Natural killer cell (primary cell): ENCODE results near the gene ZFYVE9. TPM values are rescaled to one million over a fixed set of nuclear protein-coding genes. Genes with fewer than 3 reads are reported as not detected.

Experiments used
- ATAC-seq, 3 donors: fragments of 150-1000 bp in 2 of 3; fragments of 200-7000 bp in 1 of 3; cut with Tn5 transposase; 1 replicate in 1 of 3; 2 replicates in 2 of 3; pipeline ENCODE4 v1.10.0; 2021; ENCODE audit warnings: mild to moderate bottlenecking in 2 of 3, moderate library complexity in 2 of 3
- DNase-seq, 2 donors: peaks; one replicate each; pipeline versions ENCODE4 v3.0.0 to v3.0.0-alpha.2; 2013 to 2021; ENCODE audit warnings: mixed read lengths in 1 of 2
- H3K27ac ChIP-seq: one replicate; pipeline ENCODE4 v1.5.1; 2013; ENCODE audit warnings: mild to moderate bottlenecking, low read length
- H3K27me3 ChIP-seq: one replicate; pipeline ENCODE4 v1.6.1; 2013; ENCODE audit warnings: low read length; ENCODE audit not compliant: control insufficient read depth, insufficient read depth
- H3K36me3 ChIP-seq: one replicate; pipeline ENCODE4 v1.6.1; 2013; ENCODE audit warnings: low read length; ENCODE audit not compliant: control insufficient read depth, insufficient read depth
- H3K4me1 ChIP-seq: one replicate; pipeline ENCODE4 v1.6.1; 2013; ENCODE audit warnings: low read length; ENCODE audit not compliant: control insufficient read depth, insufficient read depth
- H3K4me3 ChIP-seq: one replicate; pipeline ENCODE4 v1.5.1; 2013; ENCODE audit warnings: low read length
- H3K9me3 ChIP-seq: one replicate; pipeline ENCODE4 v1.6.1; 2013; ENCODE audit warnings: low read length; ENCODE audit not compliant: control insufficient read depth, insufficient read depth
- H3K27ac Mint-ChIP-seq, 2 donors: one replicate each; pipeline ENCODE4 v1.8.0; 2022; ENCODE audit warnings: mild to moderate bottlenecking in 2 of 2, mixed read lengths in 2 of 2, moderate library complexity in 1 of 2
- H3K27me3 Mint-ChIP-seq, 2 donors: one replicate each; pipeline ENCODE4 v1.8.0; 2022; ENCODE audit warnings: low read depth in 2 of 2, mixed read lengths in 2 of 2
- H3K36me3 Mint-ChIP-seq: one replicate; pipeline ENCODE4 v1.8.0; 2022; ENCODE audit warnings: mixed read lengths
- H3K4me1 Mint-ChIP-seq, 2 donors: one replicate each; pipeline ENCODE4 v1.8.0; 2022; ENCODE audit warnings: mixed read lengths in 2 of 2
- H3K4me3 Mint-ChIP-seq: one replicate; pipeline ENCODE4 v1.8.0; 2022; ENCODE audit warnings: mild to moderate bottlenecking, moderate library complexity, mixed read lengths
- H3K9me3 Mint-ChIP-seq, 2 donors: one replicate each; pipeline ENCODE4 v1.8.0; 2022; ENCODE audit warnings: mixed read lengths in 2 of 2
- WGBS: methylation state at CpG from one replicate; pipeline ENCODE4 v1.1.7; 2013; ENCODE audit warnings: missing lambda C conversion rate; ENCODE audit not compliant: insufficient coverage; 5-methylcytosine and 5-hydroxymethylcytosine counted together
- intact Hi-C: fragments of 100-400 bp; cut with micrococcal nuclease; formaldehyde crosslinking; loops from one replicate; pipeline ENCODE4 v1.14.2; 2022
- total RNA-seq, 4 donors: library from RNA; stranded (reverse); fragments of 120-200 nt in 1 of 4; gene quantifications; one replicate each; pipeline versions ENCODE4 v1.2.3 to v1.2.4, GENCODE V29; 2013 to 2022
- TF ChIP-seq, protein P1 (sequence below): fragments of 200-600 bp; IDR thresholded peaks from one replicate; pipeline ENCODE4 v1.8.0; 2022; ENCODE audit warnings: antibody characterized with exemption

ZFYVE9 gene
- total RNA-seq, 3 donors from 2014 or later (not counting 1 experiment from before 2014, with no cell fraction given) = 1.1 to 2.3 (median 1.8) TPM

DNA sequence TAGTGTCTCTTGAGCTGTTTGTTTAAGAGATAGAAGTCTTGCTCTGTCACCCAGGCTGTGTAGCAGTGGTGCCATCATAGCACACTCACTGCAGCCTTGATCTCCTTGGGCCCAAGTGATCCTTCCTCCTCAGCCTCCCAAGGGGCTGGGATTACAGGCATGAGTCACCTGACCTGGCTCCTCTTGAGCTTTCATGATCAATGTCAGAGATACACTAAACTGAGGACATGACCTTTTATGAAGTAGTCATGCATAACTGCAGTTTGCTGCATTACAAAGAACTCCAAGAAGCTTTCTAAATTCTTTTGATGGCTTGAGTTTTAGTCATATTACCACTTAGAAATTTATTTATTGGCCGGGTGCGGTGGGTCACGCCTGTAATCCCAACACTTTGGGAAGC lies 146.4 kb downstream of the ZFYVE9 start:
- H3K27ac Mint-ChIP-seq = no peak overlapping the region
- no peaks in the 10 kb centered on the region for H3K9me3 ChIP-seq
- no peaks in the 10 kb centered on the region for H3K36me3 Mint-ChIP-seq
- no peaks in the 10 kb centered on the region for H3K4me1 ChIP-seq
- intact Hi-C loops = no loop called here
- TF ChIP-seq, protein P1, sequence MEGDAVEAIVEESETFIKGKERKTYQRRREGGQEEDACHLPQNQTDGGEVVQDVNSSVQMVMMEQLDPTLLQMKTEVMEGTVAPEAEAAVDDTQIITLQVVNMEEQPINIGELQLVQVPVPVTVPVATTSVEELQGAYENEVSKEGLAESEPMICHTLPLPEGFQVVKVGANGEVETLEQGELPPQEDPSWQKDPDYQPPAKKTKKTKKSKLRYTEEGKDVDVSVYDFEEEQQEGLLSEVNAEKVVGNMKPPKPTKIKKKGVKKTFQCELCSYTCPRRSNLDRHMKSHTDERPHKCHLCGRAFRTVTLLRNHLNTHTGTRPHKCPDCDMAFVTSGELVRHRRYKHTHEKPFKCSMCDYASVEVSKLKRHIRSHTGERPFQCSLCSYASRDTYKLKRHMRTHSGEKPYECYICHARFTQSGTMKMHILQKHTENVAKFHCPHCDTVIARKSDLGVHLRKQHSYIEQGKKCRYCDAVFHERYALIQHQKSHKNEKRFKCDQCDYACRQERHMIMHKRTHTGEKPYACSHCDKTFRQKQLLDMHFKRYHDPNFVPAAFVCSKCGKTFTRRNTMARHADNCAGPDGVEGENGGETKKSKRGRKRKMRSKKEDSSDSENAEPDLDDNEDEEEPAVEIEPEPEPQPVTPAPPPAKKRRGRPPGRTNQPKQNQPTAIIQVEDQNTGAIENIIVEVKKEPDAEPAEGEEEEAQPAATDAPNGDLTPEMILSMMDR = no peak
- no peaks in the 10 kb centered on the region for H3K4me1 Mint-ChIP-seq
- 94% methylated on average over 3 of the region's 3 CpGs for WGBS
- ATAC-seq (no peak), DNase-seq (no peak)
- no peak overlapping the region for H3K4me3 Mint-ChIP-seq
- H3K27ac ChIP-seq = no peak overlapping the region
- H3K27me3 ChIP-seq = no peaks in the 10 kb centered on the region
- H3K9me3 Mint-ChIP-seq = no peaks in the 10 kb centered on the region
- no peaks in the 10 kb centered on the region for H3K36me3 ChIP-seq
- no peak overlapping the region for H3K4me3 ChIP-seq
- H3K27me3 Mint-ChIP-seq = peaks cover 0 to 3% of the 10 kb centered on the region in 2 donors

GRCh38 chr1:52294580-52294979 lies 152.7 kb downstream of the ZFYVE9 start:
- TF ChIP-seq, protein P1 = no peak
- WGBS = 91% methylated on average over 1 of the region's 1 CpG
- Mint-ChIP-seq H3K27me3 (no peaks in the 10 kb centered on the region), H3K4me1 (no peaks in the 10 kb centered on the region), H3K27ac (no peak overlapping the region), H3K9me3 (no peaks in the 10 kb centered on the region), H3K4me3 (no peak overlapping the region), H3K36me3 (no peaks in the 10 kb centered on the region)
- intact Hi-C loops = no loop called here
- no peak overlapping the region for H3K27ac ChIP-seq
- no peaks in the 10 kb centered on the region for H3K9me3 ChIP-seq
- H3K4me1 ChIP-seq = no peaks in the 10 kb centered on the region
- no peaks in the 10 kb centered on the region for H3K27me3 ChIP-seq
- ATAC-seq (no peak), DNase-seq (no peak)
- H3K36me3 ChIP-seq = no peaks in the 10 kb centered on the region
- H3K4me3 ChIP-seq = no peak overlapping the region

DNA sequence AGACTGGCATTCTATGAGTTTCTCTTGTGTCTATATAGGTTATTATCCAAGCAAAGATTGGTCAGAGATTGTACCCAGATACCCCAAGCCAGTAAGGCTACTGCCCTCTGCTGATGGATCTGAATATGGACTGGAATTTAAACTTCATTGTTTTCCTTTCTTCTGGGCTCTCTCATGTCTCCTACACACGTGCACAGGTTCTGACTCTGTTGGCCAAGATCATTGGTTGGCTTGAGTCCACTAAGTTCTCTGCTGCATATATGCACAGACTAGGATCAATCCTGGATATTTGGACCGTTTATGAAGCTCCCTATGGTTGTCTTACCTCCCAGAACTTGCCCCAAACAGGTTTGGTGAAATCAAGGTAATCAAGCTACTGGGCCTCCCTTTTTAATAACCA lies 154.5 kb downstream of the ZFYVE9 start:
- no peaks in the 10 kb centered on the region for H3K36me3 ChIP-seq
- no peaks in the 10 kb centered on the region for H3K9me3 ChIP-seq
- Mint-ChIP-seq H3K4me1 (no peaks in the 10 kb centered on the region), H3K27me3 (no peaks in the 10 kb centered on the region), H3K9me3 (no peaks in the 10 kb centered on the region), H3K4me3 (no peak overlapping the region), H3K27ac (no peak overlapping the region), H3K36me3 (no peaks in the 10 kb centered on the region)
- intact Hi-C loops = loop anchor here (1.0 kb wide), 1 partner anchor 154 kb away; the partner anchor contains the start of gene ZFYVE9
- ATAC-seq (peak in 2 of 3 donors; percentile 48 to 55), DNase-seq (peak in 1 of 2 donors; percentile 55)
- H3K4me3 ChIP-seq = no peak overlapping the region
- H3K27ac ChIP-seq = no peak overlapping the region
- 30% methylated on average over 2 of the region's 2 CpGs for WGBS
- H3K27me3 ChIP-seq = no peaks in the 10 kb centered on the region
- H3K4me1 ChIP-seq = no peaks in the 10 kb centered on the region
- TF ChIP-seq, protein P1 = peak; percentile 48
